ENCODE measurements around the gene SRSF11.
"Not testable (repeated sequence)": the region's sequence is repeated elsewhere in the genome, so short reads cannot be mapped to it uniquely, and the experiment has no call there.

The SRSF11 gene

GRCh38 chr1:70221238-70222121 lies at the start of gene SRSF11:
SRSF11 (plus strand) TSS chr1:70221380; CDS start chr1:70221637, 257 bp downstream.
- peak; percentile 93 for DNase-seq (ENCODE audit: low read depth)

DNA sequence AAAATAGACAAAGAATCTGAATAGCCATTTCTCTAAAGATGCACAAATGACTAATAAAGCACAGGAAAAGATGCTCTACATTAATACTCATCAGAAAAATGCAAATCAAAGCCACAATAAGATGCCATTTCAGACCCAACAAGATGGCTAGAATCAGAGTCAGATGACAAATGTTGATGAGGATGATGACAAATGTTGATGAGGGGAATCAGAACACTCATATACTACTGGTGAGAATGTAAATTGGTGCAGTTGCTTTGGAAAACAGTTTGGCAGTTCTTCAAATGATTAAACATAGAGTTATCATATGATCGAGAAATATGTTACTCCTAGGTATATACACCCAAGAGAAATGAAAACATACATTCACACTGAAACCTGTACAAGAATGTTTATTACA lies 49.7 kb upstream of the SRSF11 start:
- no peak for DNase-seq (ENCODE audit: low read depth)

DNA sequence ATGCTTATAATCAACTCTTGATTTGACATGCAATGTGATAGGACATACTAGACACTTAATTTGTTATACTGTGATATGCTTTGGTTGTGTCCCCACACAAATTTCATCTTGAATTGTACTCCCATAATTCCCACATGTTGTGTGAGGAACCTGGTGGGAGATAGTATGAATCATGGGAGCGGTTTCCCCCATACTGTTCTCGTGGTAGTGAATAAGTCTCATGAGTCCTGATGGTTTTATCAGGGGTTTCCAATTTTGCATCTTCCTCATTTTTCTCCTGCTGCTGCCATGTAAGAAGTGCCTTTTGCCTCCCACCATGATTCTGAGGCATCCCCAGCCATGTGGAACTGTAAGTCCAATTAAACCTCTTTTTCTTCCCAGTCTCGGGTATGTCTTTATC lies 36.0 kb upstream of the SRSF11 start:
- not testable (repeated sequence) for DNase-seq (ENCODE audit: low read depth)

DNA sequence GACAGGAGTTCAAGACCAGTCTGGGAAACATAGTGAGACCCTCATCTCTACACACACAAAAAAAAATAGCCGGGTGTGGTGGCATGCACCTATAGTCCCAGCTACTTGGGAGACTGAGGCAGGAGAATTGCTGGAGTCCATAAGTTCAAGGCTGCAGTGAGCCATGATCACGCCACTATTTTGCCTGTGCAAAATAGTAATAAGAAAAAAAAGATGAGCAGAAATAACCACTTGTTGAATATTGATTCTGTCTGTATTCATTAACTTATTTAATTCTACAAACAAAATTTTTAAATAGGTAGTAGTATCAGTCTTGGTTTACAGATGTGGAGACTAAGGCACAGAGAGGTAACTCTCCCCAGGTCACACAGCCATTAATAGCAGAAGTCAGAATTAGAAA lies 32.7 kb upstream of the SRSF11 start:
- DNase-seq (ENCODE audit: low read depth), result no peak

DNA sequence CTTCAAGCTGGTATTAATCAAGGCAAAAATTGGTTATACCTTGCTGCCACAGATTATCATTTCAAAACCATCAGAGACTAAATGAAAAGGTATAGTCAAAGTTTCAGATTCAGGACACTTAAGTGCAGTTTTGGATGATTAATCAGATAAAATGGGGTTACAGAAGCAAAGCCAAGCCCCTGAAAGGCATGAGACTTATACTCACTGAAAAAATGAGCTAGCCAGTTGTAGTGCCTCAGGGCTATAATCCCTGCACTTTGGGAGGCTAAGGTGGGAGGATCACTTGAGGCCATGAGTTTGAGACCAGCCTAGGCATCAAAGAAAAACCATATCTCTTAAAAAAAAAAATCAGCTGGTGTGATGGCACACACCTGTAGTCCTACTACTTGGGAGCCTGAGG lies 31.0 kb upstream of the SRSF11 start:
- no peak for DNase-seq (ENCODE audit: low read depth)

DNA sequence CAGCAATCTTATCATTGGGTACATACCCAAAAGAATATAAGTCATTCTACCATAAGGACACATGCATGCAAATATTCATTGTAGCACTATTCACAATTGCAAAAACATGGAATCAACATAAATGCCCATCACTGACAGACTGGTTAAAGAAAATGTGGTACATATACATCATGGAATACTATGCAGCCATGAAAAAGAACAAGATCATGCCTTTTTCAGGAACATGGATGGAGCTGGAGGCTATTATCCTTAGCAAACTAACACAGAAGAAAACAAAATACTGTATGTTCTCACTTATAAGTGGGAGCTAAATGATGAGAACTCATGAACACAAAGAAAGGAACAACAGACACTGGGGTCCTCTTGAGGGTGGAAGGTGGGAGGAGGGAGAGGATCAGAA lies 28.7 kb upstream of the SRSF11 start:
- not testable (repeated sequence) for DNase-seq (ENCODE audit: low read depth)

- no peak for DNase-seq (ENCODE audit: low read depth)
These were observed 26.6 kb upstream of the SRSF11 start for GRCh38 chr1:70194601-70195000.

DNA sequence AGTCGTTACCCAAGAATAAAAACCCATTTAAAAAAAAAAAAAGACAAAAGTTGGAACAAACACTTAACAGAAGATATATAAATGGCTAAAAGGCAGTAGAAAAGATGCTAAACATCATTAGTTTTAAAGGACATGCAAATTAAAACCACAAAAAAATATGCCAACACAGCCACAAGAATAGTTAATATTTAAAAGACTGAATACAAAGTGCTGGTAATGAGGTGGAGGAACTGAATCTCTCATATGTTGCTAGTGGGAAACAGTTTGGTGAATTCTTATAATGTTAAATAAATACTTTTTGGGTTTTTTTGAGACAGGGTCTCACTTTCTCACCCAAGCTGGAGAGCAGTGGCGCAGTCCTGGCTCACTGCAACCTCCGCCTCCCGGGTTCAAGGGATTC lies 25.8 kb upstream of the SRSF11 start:
- no peak for DNase-seq (ENCODE audit: low read depth)

- no peak for DNase-seq (ENCODE audit: low read depth)
These were observed 24.8 kb upstream of the SRSF11 start for GRCh38 chr1:70196333-70196732.

DNA sequence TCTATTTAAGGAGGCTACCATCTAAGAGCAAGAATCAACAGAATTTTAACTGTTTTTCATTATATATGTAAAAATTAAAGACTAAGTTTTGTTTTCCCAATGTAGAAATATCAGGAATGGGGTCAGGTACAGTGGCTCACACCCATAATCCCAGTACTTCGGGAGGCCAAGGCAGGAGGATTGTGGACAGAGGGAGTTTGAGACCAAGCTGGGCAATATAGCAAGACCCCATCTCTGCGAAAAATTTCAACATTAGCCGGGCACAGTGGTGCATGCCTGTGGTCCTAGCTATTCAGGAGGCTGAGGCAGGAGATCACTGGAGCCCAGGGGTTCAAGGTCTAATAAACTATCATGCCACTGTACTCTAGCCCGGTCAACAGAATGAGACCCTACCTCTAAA lies 21.1 kb upstream of the SRSF11 start:
- DNase-seq (ENCODE audit: low read depth), result no peak

GRCh38 chr1:70202173-70202758 lies 18.9 kb upstream of the SRSF11 start:
- DNase-seq (ENCODE audit: low read depth), result no peak

DNA sequence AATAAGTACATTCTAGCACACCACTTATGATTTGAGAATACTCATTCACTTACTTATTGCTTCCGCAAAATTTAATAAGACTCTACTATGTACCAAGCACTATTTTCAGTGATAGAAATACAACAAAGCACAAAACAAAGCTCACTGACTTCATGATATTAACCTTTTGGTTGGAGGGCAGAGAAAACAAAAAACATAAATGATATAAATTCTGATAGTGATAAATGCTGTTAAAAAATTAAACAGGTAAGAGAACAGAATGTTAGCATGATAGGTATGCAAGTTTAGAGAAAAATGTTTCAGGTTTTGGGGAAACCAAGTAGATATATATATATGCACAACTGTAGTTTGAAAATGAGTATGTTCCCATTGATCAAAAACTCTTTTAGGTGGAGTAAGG lies 17.0 kb upstream of the SRSF11 start:
- no peak for DNase-seq (ENCODE audit: low read depth)

DNA sequence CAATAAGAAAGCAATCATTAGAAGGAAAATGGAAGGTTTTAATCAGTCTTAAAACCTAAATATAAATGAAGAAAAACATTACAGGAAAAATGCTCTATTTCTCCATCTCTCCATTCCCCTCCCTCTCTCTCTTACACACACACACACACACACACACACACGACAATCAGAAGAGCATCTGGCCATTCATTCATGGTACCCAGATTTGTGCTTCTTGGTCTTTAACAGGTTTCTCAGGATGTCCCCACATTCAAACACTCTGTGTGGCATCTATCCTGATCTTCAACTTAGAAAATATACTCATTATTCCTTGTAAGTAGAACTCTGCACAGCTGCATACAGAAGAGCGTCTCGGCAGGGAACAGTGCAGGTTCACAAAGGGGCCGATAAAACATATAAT lies 16.6 kb upstream of the SRSF11 start:
- no peak for DNase-seq (ENCODE audit: low read depth)

DNA sequence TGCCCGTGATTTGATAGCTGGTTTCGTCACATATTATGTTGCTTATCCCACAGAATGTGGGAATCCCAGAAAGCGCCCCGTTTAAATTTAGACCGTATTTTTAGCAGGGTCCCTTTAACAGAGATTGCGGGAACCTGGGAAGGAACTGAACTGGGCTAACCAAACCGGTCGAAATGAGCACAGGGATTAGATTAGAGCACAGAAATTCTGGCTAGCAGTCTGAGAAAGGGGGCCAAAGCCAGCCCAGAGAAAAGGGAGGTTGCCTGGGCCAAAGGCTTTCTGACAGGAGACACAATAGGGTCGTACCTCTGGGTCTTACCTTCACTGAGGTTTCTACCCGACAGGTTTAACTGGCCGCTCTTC lies 16.1 kb upstream of the SRSF11 start:
- no peak for DNase-seq (ENCODE audit: low read depth)

- peak; percentile 93 for DNase-seq (ENCODE audit: low read depth)
These were observed 15.6 kb upstream of the SRSF11 start, which contains the start of gene LRRC40 for GRCh38 chr1:70205434-70206118. LRRC40 (minus strand) TSS chr1:70205579; CDS start chr1:70205540, 39 bp downstream.

- DNase-seq (ENCODE audit: low read depth), result not testable (repeated sequence)
These were observed 14.3 kb upstream of the SRSF11 start for GRCh38 chr1:70206833-70207232.

GRCh38 chr1:70207492-70207891 lies 13.7 kb upstream of the SRSF11 start:
- DNase-seq (ENCODE audit: low read depth), result no peak

GRCh38 chr1:70208292-70208691 lies 12.9 kb upstream of the SRSF11 start:
- DNase-seq (ENCODE audit: low read depth), result no peak

- DNase-seq (ENCODE audit: low read depth), result no peak
These were observed 10.4 kb upstream of the SRSF11 start for GRCh38 chr1:70210820-70211219.

DNA sequence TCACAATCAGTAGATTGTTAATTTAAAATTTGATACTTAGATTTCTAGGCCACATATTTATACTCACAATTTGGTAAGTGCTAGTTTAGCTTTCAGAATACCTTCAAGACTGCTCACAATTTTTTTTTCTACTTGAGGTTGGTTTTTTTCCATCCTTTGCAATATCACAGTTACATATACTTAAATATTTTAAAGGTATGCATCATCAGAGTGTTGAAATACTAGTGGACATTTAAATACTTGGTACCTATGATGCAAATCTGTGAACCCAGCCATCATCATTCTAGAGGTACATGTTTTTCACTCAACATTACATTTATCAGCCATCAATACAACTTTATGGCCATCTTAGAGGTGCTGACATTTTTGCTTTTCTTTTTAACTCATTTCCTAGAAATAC lies 9.6 kb upstream of the SRSF11 start:
- no peak for DNase-seq (ENCODE audit: low read depth)

- DNase-seq (ENCODE audit: low read depth), result no peak
These were observed 1.2 kb upstream of the SRSF11 start for GRCh38 chr1:70220015-70220414.

GRCh38 chr1:70220517-70221237 lies 503 bp upstream of the SRSF11 start:
- no peak for DNase-seq (ENCODE audit: low read depth)

All from stimulated activated CD4-positive, alpha-beta T cell treated with anti-CD3 and anti-CD28 coated beads, Interleukin-2, amount 100 ng/mL, for 4 hours (primary cell).